ENCODE data around the gene PNRC1.

PNRC1 gene

DNA sequence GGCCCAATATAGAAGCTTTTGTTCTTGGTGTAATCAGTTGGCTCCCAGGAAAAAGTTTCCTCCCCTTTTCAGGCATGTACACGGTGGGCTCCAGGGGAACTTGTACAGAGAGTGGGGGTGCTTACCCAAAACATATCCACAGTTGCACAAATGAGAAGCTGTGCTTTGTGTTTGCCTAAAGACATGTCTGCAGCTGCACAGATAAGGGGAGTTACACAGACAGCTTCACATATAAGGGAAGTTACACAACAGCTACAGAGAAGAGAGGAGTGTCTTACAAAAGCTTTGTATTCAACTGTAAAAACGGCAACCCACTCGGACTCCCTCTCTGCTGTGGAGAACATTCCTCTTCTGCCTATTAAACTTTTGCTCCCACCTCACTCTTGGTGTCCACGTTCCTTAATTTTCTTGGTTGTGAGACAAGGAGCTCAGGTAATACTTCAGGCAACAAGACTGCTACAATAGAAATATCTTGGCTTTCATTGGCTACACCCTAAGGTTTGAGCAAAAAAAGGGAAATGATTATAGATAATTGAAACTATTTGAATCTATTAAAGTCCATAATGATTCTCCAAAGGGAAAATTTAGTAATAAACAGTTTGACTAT, 7.4 kb upstream of the PNRC1 start:
- peak overlapping the region; percentile 94 for H3K27ac ChIP-seq (replicated peaks)
- 0 out of 2 replicates have a peak overlapping the region, but pooled peaks have one; percentile 2 for H3K4me3 ChIP-seq (replicated peaks; ENCODE audit: insufficient read depth, low read length)
- peak; percentile 78 to 95 for DNase-seq (ENCODE audit: low read depth in 1 of 2, low spot score in 1 of 2)
- TF ChIP-seq, protein P1, sequence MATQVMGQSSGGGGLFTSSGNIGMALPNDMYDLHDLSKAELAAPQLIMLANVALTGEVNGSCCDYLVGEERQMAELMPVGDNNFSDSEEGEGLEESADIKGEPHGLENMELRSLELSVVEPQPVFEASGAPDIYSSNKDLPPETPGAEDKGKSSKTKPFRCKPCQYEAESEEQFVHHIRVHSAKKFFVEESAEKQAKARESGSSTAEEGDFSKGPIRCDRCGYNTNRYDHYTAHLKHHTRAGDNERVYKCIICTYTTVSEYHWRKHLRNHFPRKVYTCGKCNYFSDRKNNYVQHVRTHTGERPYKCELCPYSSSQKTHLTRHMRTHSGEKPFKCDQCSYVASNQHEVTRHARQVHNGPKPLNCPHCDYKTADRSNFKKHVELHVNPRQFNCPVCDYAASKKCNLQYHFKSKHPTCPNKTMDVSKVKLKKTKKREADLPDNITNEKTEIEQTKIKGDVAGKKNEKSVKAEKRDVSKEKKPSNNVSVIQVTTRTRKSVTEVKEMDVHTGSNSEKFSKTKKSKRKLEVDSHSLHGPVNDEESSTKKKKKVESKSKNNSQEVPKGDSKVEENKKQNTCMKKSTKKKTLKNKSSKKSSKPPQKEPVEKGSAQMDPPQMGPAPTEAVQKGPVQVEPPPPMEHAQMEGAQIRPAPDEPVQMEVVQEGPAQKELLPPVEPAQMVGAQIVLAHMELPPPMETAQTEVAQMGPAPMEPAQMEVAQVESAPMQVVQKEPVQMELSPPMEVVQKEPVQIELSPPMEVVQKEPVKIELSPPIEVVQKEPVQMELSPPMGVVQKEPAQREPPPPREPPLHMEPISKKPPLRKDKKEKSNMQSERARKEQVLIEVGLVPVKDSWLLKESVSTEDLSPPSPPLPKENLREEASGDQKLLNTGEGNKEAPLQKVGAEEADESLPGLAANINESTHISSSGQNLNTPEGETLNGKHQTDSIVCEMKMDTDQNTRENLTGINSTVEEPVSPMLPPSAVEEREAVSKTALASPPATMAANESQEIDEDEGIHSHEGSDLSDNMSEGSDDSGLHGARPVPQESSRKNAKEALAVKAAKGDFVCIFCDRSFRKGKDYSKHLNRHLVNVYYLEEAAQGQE (IDR thresholded peaks at IDR 0.05; ENCODE audit: insufficient replicate concordance, low read depth) = no peak
- TF ChIP-seq SPI1 (IDR thresholded peaks at IDR 0.05; ENCODE audit: borderline replicate concordance, low read depth) (peak; percentile 67), GABPA (IDR thresholded peaks at IDR 0.05; ENCODE audit: low read depth) (no peak; the same call in 1 of the 2 replicates), POLR2AphosphoS5 (IDR thresholded peaks at IDR 0.05; ENCODE audit: low read depth) (peak; percentile 94)
- TF ChIP-seq, protein P2, sequence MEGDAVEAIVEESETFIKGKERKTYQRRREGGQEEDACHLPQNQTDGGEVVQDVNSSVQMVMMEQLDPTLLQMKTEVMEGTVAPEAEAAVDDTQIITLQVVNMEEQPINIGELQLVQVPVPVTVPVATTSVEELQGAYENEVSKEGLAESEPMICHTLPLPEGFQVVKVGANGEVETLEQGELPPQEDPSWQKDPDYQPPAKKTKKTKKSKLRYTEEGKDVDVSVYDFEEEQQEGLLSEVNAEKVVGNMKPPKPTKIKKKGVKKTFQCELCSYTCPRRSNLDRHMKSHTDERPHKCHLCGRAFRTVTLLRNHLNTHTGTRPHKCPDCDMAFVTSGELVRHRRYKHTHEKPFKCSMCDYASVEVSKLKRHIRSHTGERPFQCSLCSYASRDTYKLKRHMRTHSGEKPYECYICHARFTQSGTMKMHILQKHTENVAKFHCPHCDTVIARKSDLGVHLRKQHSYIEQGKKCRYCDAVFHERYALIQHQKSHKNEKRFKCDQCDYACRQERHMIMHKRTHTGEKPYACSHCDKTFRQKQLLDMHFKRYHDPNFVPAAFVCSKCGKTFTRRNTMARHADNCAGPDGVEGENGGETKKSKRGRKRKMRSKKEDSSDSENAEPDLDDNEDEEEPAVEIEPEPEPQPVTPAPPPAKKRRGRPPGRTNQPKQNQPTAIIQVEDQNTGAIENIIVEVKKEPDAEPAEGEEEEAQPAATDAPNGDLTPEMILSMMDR (IDR thresholded peaks at IDR 0.05; ENCODE audit: insufficient read depth, low read length) = no peak
- no peaks in the 10 kb centered on the region for H3K27me3 ChIP-seq (ENCODE audit: insufficient read depth, poor library complexity, severe bottlenecking)

DNA sequence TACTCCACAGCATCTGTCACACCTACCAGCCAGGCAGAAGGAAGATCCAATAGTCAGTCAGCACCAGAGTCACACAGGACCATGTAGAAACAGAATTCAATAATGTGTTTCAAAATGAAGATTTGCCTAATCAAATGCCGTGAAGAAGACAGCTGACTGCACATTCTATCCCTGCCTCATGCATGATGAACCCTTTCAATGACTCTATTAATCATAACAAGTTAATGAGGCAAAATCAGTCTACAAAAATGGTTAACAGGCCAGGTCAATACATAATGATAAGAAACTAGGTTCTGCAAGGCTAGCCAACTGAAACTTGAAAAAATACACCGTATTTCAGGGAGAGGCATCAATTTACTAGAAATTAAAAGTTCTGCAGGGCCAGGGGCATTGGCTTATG, 6.7 kb upstream of the PNRC1 start:
- DNase-seq (ENCODE audit: low read depth in 1 of 2, low spot score in 1 of 2) = no peak
- H3K27ac ChIP-seq (replicated peaks) = peak overlapping the region; percentile 94
- H3K27me3 ChIP-seq (ENCODE audit: insufficient read depth, poor library complexity, severe bottlenecking) = no peaks in the 10 kb centered on the region
- no peak overlapping the region for H3K4me3 ChIP-seq (replicated peaks; ENCODE audit: insufficient read depth, low read length)
- TF ChIP-seq, protein P1 (IDR thresholded peaks at IDR 0.05; ENCODE audit: insufficient replicate concordance, low read depth) = no peak
- no peak for TF ChIP-seq SPI1 (IDR thresholded peaks at IDR 0.05; ENCODE audit: borderline replicate concordance, low read depth)
- TF ChIP-seq, protein P2 (IDR thresholded peaks at IDR 0.05; ENCODE audit: insufficient read depth, low read length) = no peak
- no peak for TF ChIP-seq POLR2AphosphoS5 (IDR thresholded peaks at IDR 0.05; ENCODE audit: low read depth)
- TF ChIP-seq GABPA (IDR thresholded peaks at IDR 0.05; ENCODE audit: low read depth) = no peak

DNA sequence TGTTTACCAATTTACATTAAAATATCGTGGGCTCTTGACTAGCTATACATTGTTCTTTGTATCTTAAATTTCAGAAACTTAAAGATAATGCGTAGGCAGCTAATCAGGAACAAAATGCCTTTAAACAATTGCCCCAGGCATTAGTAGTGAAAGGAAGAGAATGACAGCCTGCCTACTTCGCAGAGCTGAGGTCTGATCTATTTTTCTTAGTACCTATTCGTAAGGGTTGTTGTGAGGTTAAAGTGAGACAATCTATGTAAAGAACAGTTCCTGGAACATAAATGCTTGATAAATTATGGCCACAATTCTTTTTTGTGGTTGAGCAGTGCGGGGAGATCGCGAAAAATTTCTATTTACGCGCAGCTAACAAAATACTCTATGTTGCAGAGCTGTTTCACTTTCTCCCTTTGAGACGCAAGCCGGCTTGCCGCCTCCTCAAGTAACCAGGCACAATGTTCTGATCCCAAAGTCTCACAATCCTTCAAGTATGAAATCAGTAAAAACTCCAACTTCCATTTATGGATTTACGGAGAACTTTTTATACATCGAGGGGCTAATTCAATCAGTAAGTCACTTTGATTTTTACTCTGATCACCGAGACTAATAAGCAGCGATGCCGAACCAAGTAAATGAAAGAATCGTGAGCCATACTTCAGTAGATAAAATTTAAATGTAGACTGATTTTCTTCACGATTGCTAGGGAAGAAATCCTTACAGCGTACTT, 878 bp upstream of the PNRC1 start:
- Histone ChIP-seq H3K27me3 (ENCODE audit: insufficient read depth, poor library complexity, severe bottlenecking) (no peaks in the 10 kb centered on the region), H3K4me3 (replicated peaks; ENCODE audit: insufficient read depth, low read length) (peak overlapping the region; percentile 85), H3K27ac (replicated peaks) (peak overlapping the region; percentile 98)
- TF ChIP-seq POLR2AphosphoS5 (IDR thresholded peaks at IDR 0.05; ENCODE audit: low read depth) (no peak), SPI1 (IDR thresholded peaks at IDR 0.05; ENCODE audit: borderline replicate concordance, low read depth) (no peak), GABPA (IDR thresholded peaks at IDR 0.05; ENCODE audit: low read depth) (no peak; the same call in 1 of the 2 replicates)
- TF ChIP-seq, protein P2 (IDR thresholded peaks at IDR 0.05; ENCODE audit: insufficient read depth, low read length) = no peak
- TF ChIP-seq, protein P1 (IDR thresholded peaks at IDR 0.05; ENCODE audit: insufficient replicate concordance, low read depth) = no peak
- peak in 1 of 2 experiments; percentile 50 for DNase-seq (ENCODE audit: low read depth in 1 of 2, low spot score in 1 of 2)

Data from HL-60 (cell line).